WTC11 (cell line): ENCODE measurements around the gene PSMG4. TPM values are rescaled to one million over a fixed set of nuclear protein-coding genes. Genes with fewer than 3 reads are reported as not detected.

Experiments used
- ATAC-seq: fragments of 200-7000 bp; cut with Tn5 transposase; 2 replicates; pipeline ENCODE4 v1.10.0; 2021; ENCODE audit warnings: mild to moderate bottlenecking, moderate library complexity
- CTCF ChIA-PET: fragments of 300-600 bp; sonication (Branson Sonifier 250); formaldehyde crosslinking; loops from one replicate; lab custom pipeline; 2021; ENCODE audit warnings: antibody characterized with exemption; lab: Charles Lee
- POLR2A ChIA-PET: fragments of 350-600 bp; sonication (Branson Sonifier 250); formaldehyde crosslinking; loops from one replicate; lab custom pipeline; 2021; ENCODE audit warnings: antibody characterized with exemption; lab: Charles Lee
- DNase-seq: peaks from one replicate; pipeline ENCODE4 v3.0.0; 2021; ENCODE audit warnings: low spot score
- H3K27ac Mint-ChIP-seq: 2 replicates; pipeline ENCODE4 v1.8.0; 2021; ENCODE audit warnings: mixed read lengths
- H3K27me3 Mint-ChIP-seq: 2 replicates; pipeline ENCODE4 v1.8.0; 2021; ENCODE audit warnings: low read depth, mild to moderate bottlenecking, moderate library complexity, mixed read lengths
- H3K36me3 Mint-ChIP-seq: 2 replicates; pipeline ENCODE4 v1.8.0; 2021; ENCODE audit warnings: mixed read lengths
- H3K4me1 Mint-ChIP-seq: 2 replicates; pipeline ENCODE4 v1.8.0; 2022; ENCODE audit warnings: mixed read lengths
- H3K4me3 Mint-ChIP-seq: 2 replicates; pipeline ENCODE4 v1.8.0; 2021; ENCODE audit warnings: mild to moderate bottlenecking, moderate library complexity, mixed read lengths
- H3K9me3 Mint-ChIP-seq: 2 replicates; pipeline ENCODE4 v1.8.0; 2021; ENCODE audit warnings: mixed read lengths
- ATF1 ChIP-seq: sonication (generic); formaldehyde crosslinking; IDR thresholded peaks from 2 replicates; pipeline ENCODE4 v1.8.1; 2023; ENCODE audit warnings: mild to moderate bottlenecking, moderate library complexity, missing genetic modification reagents
- ATF3 ChIP-seq: sonication (generic); formaldehyde crosslinking; conservative IDR thresholded peaks from 2 replicates; pipeline ENCODE4 v1.8.1; 2022; ENCODE audit warnings: mild to moderate bottlenecking, missing genetic modification reagents
- CDX4 ChIP-seq: fragments of 250-450 bp; sonication (Bioruptor Pico); IDR thresholded peaks from 2 replicates; pipeline ENCODE4 v1.9.0; 2021; ENCODE audit warnings: moderate library complexity, mild to moderate bottlenecking, inconsistent platforms, borderline replicate concordance
- CREM ChIP-seq: sonication (generic); formaldehyde crosslinking; IDR thresholded peaks from 2 replicates; pipeline ENCODE4 v1.8.1; 2022; ENCODE audit warnings: mild to moderate bottlenecking, missing genetic modification reagents, moderate library complexity
- CTCF ChIP-seq: fragments of 200-600 bp; IDR thresholded peaks from 2 replicates; pipeline ENCODE4 v1.8.0; 2022; ENCODE audit warnings: antibody characterized with exemption
- EMX1 ChIP-seq: fragments of 250-450 bp; sonication (Bioruptor Pico); IDR thresholded peaks from 2 replicates; pipeline ENCODE4 v1.8.0; 2021; ENCODE audit warnings: mild to moderate bottlenecking
- FOXP4 ChIP-seq: sonication (generic); formaldehyde crosslinking; IDR thresholded peaks from 2 replicates; pipeline ENCODE4 v1.8.0; 2022; ENCODE audit warnings: mild to moderate bottlenecking, missing genetic modification reagents
- GRHL2 ChIP-seq: fragments of 250-450 bp; sonication (Bioruptor Pico); IDR thresholded peaks from 2 replicates; pipeline ENCODE4 v1.8.0; 2022; ENCODE audit warnings: mild to moderate bottlenecking, moderate library complexity; ENCODE audit not compliant: insufficient replicate concordance, severe bottlenecking
- HMGXB4 ChIP-seq: sonication (generic); formaldehyde crosslinking; IDR thresholded peaks from 2 replicates; pipeline ENCODE4 v1.8.1; 2023; ENCODE audit warnings: mild to moderate bottlenecking, moderate library complexity, missing genetic modification reagents
- MYBL2 ChIP-seq: sonication (generic); formaldehyde crosslinking; IDR thresholded peaks from 2 replicates; pipeline ENCODE4 v1.8.1; 2023; ENCODE audit warnings: mild to moderate bottlenecking, moderate library complexity, missing genetic modification reagents
- NFATC4 ChIP-seq: fragments of 250-450 bp; sonication (Bioruptor Pico); IDR thresholded peaks from 2 replicates; pipeline ENCODE4 v1.9.0; 2021; ENCODE audit warnings: mild to moderate bottlenecking
- NR3C1 ChIP-seq: sonication (generic); formaldehyde crosslinking; conservative IDR thresholded peaks from 2 replicates; pipeline ENCODE4 v1.8.1; 2023; ENCODE audit warnings: low read depth, mild to moderate bottlenecking, missing genetic modification reagents
- SMAD4 ChIP-seq: sonication (generic); formaldehyde crosslinking; IDR thresholded peaks from 2 replicates; pipeline ENCODE4 v1.8.0; 2022; ENCODE audit warnings: mild to moderate bottlenecking, missing genetic modification reagents
- SOX15 ChIP-seq: fragments of 250-450 bp; sonication (Bioruptor Pico); IDR thresholded peaks from 2 replicates; pipeline ENCODE4 v1.9.0; 2021; ENCODE audit warnings: mild to moderate bottlenecking
- SP1 ChIP-seq: sonication (generic); formaldehyde crosslinking; conservative IDR thresholded peaks from 2 replicates; pipeline ENCODE4 v1.8.1; 2022; ENCODE audit warnings: missing genetic modification reagents
- TEAD4 ChIP-seq: sonication (generic); formaldehyde crosslinking; IDR thresholded peaks from 2 replicates; pipeline ENCODE4 v1.8.0; 2022; ENCODE audit warnings: mild to moderate bottlenecking, missing genetic modification reagents
- USF1 ChIP-seq: sonication (generic); formaldehyde crosslinking; IDR thresholded peaks from 2 replicates; pipeline ENCODE4 v1.8.0; 2022; ENCODE audit warnings: mild to moderate bottlenecking, missing genetic modification reagents
- ZNF532 ChIP-seq: fragments of 250-450 bp; sonication (Bioruptor Pico); IDR thresholded peaks from 2 replicates; pipeline ENCODE4 v1.9.0; 2021; ENCODE audit warnings: mild to moderate bottlenecking, borderline replicate concordance
- total RNA-seq: library from RNA; stranded (reverse); gene quantifications from 3 replicates; pipeline ENCODE4 v1.2.3, GENCODE V29; 2021

PSMG4 gene
- total RNA-seq, 1 experiment from 2014 or later: 38.2 TPM

GRCh38 chr6:3296537-3296936, 37.8 kb downstream of the PSMG4 start:
- DNase-seq (no peak), ATAC-seq (no peak)
- TF ChIP-seq ZNF532 (CRISPR knock-in tag) (no peak), SOX15 (CRISPR knock-in tag) (no peak), CTCF (no peak), CDX4 (CRISPR knock-in tag) (no peak), SMAD4 (CRISPR knock-in tag) (no peak), ATF1 (CRISPR knock-in tag) (no peak), USF1 (CRISPR knock-in tag) (no peak), SP1 (no peak), GRHL2 (CRISPR knock-in tag) (no peak), MYBL2 (CRISPR knock-in tag) (no peak), TEAD4 (CRISPR knock-in tag) (no peak), NR3C1 (no peak), HMGXB4 (CRISPR knock-in tag) (no peak), FOXP4 (CRISPR knock-in tag) (no peak), NFATC4 (no peak), ATF3 (CRISPR knock-in tag) (no peak), EMX1 (CRISPR knock-in tag) (no peak), CREM (CRISPR knock-in tag) (no peak)
- Mint-ChIP-seq H3K4me1 (peaks cover 6% of the 10 kb centered on the region), H3K9me3 (no peaks in the 10 kb centered on the region), H3K4me3 (no peak overlapping the region), H3K27ac (no peak overlapping the region), H3K27me3 (no peaks in the 10 kb centered on the region), H3K36me3 (peaks cover 21% of the 10 kb centered on the region; the same call in 1 of the 2 replicates)
- POLR2A ChIA-PET: interaction anchor here (0.9 kb wide), 1 partner anchor 24 kb away, joined by 3 read pairs; no protein-coding TSS in a partner anchor
- CTCF ChIA-PET: interaction anchor here (0.6 to 2.0 kb wide), 6 partner anchors 11 to 328 kb away, joined by 3 to 9 read pairs (median 4); no protein-coding TSS in a partner anchor
